Heart right ventricle (tissue), 16 donors: ENCODE results near the gene MB21D2. TPM values are rescaled to one million over a fixed set of nuclear protein-coding genes. Genes with fewer than 3 reads are reported as not detected.

Experiments
- ATAC-seq, 8 donors: fragments of 200-7000 bp; cut with Tn5 transposase; one replicate each; pipeline ENCODE4 v1.9.1; 2020; ENCODE audit warnings: mild to moderate bottlenecking in 8 of 8, moderate library complexity in 8 of 8, moderate number of reproducible peaks in 1 of 8
- DNase-seq, 2 donors: peaks; one replicate each; pipeline ENCODE4 v3.0.0-alpha.2; 2020
- H3K27ac ChIP-seq, 10 donors: fragments of 200-600 bp; sonication (generic) in 2 of 10; one replicate each; pipeline versions ENCODE4 v1.5.0 to v1.8.0; 2020 to 2022; ENCODE audit warnings: mild to moderate bottlenecking in 3 of 10
- H3K27me3 ChIP-seq, 7 donors: fragments of 200-600 bp; one replicate each; pipeline ENCODE4 v1.8.0; 2021 to 2022; ENCODE audit warnings: mild to moderate bottlenecking in 2 of 7
- H3K36me3 ChIP-seq, 9 donors: fragments of 200-600 bp; sonication (generic) in 1 of 9; one replicate each; pipeline versions ENCODE4 v1.5.0 to v1.8.0; 2020 to 2022; ENCODE audit warnings: mild to moderate bottlenecking in 2 of 9
- H3K4me1 ChIP-seq, 9 donors: fragments of 200-600 bp; sonication (generic) in 1 of 9; one replicate each; pipeline versions ENCODE4 v1.5.0 to v1.8.0; 2020 to 2022; ENCODE audit warnings: mild to moderate bottlenecking in 4 of 9
- H3K4me3 ChIP-seq, 10 donors: fragments of 200-600 bp; sonication (generic) in 2 of 10; one replicate each; pipeline versions ENCODE4 v1.5.0 to v1.8.0; 2020 to 2022; ENCODE audit warnings: mild to moderate bottlenecking in 7 of 10, moderate library complexity in 2 of 10
- H3K9me3 ChIP-seq, 11 donors: fragments of 200-600 bp in 10 of 11; sonication (generic) in 2 of 11; one replicate each; pipeline versions ENCODE4 v1.5.0 to v1.8.0; 2013 to 2022; ENCODE audit warnings: mild to moderate bottlenecking in 2 of 11, control low read depth in 1 of 11, moderate library complexity in 1 of 11
- WGBS, 2 donors: extraction: QIAGEN DNeasy Blood & Tissue Kit; methylation state at CpG; one replicate each; pipeline ENCODE4 v1.1.7; 2013; ENCODE audit warnings: inconsistent platforms in 1 of 2; 5-methylcytosine and 5-hydroxymethylcytosine counted together
- intact Hi-C, 10 donors: fragments of 100-400 bp; cut with DNase I; formaldehyde crosslinking; loops; one replicate each; pipeline versions ENCODE4 v1.11.1 to v1.14.2; 2022
- polyA plus RNA-seq, 2 donors: library from polyadenylated mRNA; stranded (reverse); fragments of 200-250 nt; gene quantifications; one replicate each; pipeline ENCODE4 v1.2.3, GENCODE V29; 2013
- total RNA-seq, 10 donors: library from RNA; stranded (reverse); fragmentation: NEBNext Ultra II Directional in 3 of 10; extraction: Animal tissue kit (Norgen Biotek cat#: 25700) in 3 of 10; gene quantifications; one replicate each; pipeline versions ENCODE4 v1.2.1 to v1.2.4, GENCODE V29; 2021 to 2023
- TF ChIP-seq, protein P1 (sequence below), 9 donors: fragments of 200-600 bp; sonication (generic) in 2 of 9; IDR thresholded peaks; one replicate each; pipeline versions ENCODE4 v1.5.0 to v1.8.0; 2021 to 2022; ENCODE audit warnings: antibody characterized with exemption in 9 of 9, mild to moderate bottlenecking in 5 of 9, moderate library complexity in 1 of 9
- donor health status: Arrhythmogenic right ventricular cardiomyopathy.
- donor health status: ischemic (EF 13 %, LVEDD 7.1; RV severe dilation, severe dysfunction).
- donor health status: healthy with polysubstance abuse.
- donor health status: DM: no; HTN: yes; CAD: no.
- donor health status: DM: no; HTN: no; CAD: no.
- donor health status: ischemic (EF 25% LVEDD 6.9; RV normal size, moderate dysfunction).
- donor health status: ischemic (EF 25% LVEDD 5.7; RV mildly dilated, moderate dysfunction).
- donor health status: healthy.
- donor health status: DM: yes; HTN: yes; CAD: no.
- donor health status: Ischemic cardiomyopathy.
- donor health status: ischemic (EF 35%, LVEDD 5.7; RV mildly dilated, moderate dysfunction).
- donor health status: nonischemic (EF 11% LVEDD 7.7; RV severe dilation, severe dysfunction).
- donor health status: DM: yes; HTN: yes; CAD: no.
- donor health status: PGD.
- donor health status: ischemic (EF 29% LVEDD 5.4; RV normal size, mild dysfunction).
- donor health status: nonischemic (EF 23%, LVEDD 6.1; RV moderate dilation, normal function).

Gene MB21D2
- total and polyA plus RNA-seq, 12 donors: 0.80 to 4.4 (median 2.8) TPM

DNA sequence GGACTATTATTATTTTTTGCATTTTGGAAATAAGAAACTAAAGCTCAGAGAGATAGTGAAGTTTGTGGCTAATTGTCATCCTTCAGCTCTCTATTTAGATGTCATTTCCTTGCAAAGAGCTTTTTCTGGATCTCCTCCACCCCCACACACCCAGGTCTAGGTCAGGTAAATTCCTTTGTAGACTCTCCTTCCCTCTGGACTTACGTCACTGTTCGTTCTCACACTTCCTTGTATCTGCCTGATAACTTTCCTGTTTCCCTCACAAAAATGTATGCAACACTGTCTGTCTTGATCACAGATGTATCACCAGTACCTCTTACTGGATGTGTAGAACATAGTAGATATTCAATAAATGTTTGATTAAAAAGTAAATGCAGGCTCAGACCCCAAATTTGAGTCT lies 6.1 kb upstream of the MB21D2 start:
- Histone ChIP-seq H3K4me1 (peaks cover 0 to 21% (median 8%) of the 10 kb centered on the region in 9 donors), H3K27ac (no peak overlapping the region), H3K27me3 (peaks cover 0 to 4% (median 0%) of the 10 kb centered on the region in 7 donors), H3K36me3 (no peaks in the 10 kb centered on the region), H3K9me3 (no peaks in the 10 kb centered on the region), H3K4me3 (no peak overlapping the region)
- no peak for DNase-seq
- WGBS, 2 donors: 78 to 81% methylated on average over 2 of the region's 2 CpGs
- ATAC-seq: no peak
- TF ChIP-seq, protein P1, sequence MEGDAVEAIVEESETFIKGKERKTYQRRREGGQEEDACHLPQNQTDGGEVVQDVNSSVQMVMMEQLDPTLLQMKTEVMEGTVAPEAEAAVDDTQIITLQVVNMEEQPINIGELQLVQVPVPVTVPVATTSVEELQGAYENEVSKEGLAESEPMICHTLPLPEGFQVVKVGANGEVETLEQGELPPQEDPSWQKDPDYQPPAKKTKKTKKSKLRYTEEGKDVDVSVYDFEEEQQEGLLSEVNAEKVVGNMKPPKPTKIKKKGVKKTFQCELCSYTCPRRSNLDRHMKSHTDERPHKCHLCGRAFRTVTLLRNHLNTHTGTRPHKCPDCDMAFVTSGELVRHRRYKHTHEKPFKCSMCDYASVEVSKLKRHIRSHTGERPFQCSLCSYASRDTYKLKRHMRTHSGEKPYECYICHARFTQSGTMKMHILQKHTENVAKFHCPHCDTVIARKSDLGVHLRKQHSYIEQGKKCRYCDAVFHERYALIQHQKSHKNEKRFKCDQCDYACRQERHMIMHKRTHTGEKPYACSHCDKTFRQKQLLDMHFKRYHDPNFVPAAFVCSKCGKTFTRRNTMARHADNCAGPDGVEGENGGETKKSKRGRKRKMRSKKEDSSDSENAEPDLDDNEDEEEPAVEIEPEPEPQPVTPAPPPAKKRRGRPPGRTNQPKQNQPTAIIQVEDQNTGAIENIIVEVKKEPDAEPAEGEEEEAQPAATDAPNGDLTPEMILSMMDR (IDR thresholded peaks at IDR 0.05): no peak
- intact Hi-C loops: loop anchor here in 3 of 10 donors (10.0 kb wide), 2 partner anchors 111 to 121 kb away; no protein-coding TSS in a partner anchor

DNA sequence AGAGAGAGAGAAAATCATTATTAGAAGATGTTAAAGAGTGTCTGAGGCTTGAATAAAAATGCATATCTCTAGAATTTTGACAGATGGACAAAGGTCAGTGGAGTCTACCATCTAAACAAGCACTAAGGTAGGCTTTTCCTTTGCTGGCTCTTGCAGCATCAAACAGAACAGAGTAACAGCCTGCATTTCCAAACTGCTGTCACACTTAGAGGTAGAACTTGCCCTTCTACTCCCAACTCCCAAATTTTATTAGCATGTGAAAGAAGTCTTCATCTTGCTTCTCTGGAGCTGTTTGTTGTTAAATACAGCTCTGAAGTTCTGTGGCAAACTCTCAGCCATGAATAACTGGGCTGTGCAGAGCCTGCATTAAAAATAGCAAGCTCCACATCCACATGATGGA lies 4.1 kb upstream of the MB21D2 start:
- TF ChIP-seq, protein P1 (IDR thresholded peaks at IDR 0.05): no peak
- Histone ChIP-seq H3K27me3 (peaks cover 0 to 20% (median 0%) of the 10 kb centered on the region in 7 donors), H3K4me3 (no peak overlapping the region), H3K4me1 (peaks cover 0 to 26% (median 15%) of the 10 kb centered on the region in 9 donors), H3K27ac (peak overlapping the region in 1 of 10 donors; percentile 25), H3K36me3 (no peaks in the 10 kb centered on the region), H3K9me3 (no peaks in the 10 kb centered on the region)
- ATAC-seq (no peak), DNase-seq (no peak)
- intact Hi-C loops: loop anchor here in 3 of 10 donors (10.0 kb wide), 2 partner anchors 113 to 123 kb away; no protein-coding TSS in a partner anchor

DNA sequence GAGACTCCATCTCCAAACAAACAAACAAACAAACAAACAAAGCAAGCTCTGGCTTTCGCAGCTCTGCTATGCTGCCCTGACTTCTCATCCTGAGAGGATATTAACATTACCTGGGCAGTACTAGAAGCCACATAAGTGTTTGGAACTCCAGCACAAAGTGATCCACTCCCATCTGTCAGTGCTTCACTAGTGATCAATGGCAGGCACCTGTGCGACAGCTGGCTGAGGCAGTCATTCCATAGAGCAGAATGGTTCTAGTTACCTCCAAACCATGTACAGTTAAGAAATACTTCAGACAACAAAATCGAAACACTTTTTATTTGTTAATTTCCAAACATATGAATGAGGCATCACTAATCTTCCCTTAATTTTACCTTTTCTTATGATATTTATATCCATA lies 2.8 kb upstream of the MB21D2 start:
- DNase-seq (no peak), ATAC-seq (no peak)
- TF ChIP-seq, protein P1 (IDR thresholded peaks at IDR 0.05): no peak
- peaks cover 2 to 37% (median 27%) of the 10 kb centered on the region in 9 donors for H3K4me1 ChIP-seq
- peak overlapping the region in 1 of 10 donors; percentile 23 for H3K27ac ChIP-seq
- H3K4me3 ChIP-seq: no peak overlapping the region
- 96 to 97% methylated on average over 3 of the region's 3 CpGs for WGBS, 2 donors
- no peaks in the 10 kb centered on the region for H3K9me3 ChIP-seq
- H3K36me3 ChIP-seq: no peaks in the 10 kb centered on the region
- intact Hi-C loops: loop anchor here in 3 of 10 donors (10.0 kb wide), 2 partner anchors 114 to 124 kb away; no protein-coding TSS in a partner anchor
- H3K27me3 ChIP-seq: peaks cover 0 to 33% (median 0%) of the 10 kb centered on the region in 7 donors

DNA sequence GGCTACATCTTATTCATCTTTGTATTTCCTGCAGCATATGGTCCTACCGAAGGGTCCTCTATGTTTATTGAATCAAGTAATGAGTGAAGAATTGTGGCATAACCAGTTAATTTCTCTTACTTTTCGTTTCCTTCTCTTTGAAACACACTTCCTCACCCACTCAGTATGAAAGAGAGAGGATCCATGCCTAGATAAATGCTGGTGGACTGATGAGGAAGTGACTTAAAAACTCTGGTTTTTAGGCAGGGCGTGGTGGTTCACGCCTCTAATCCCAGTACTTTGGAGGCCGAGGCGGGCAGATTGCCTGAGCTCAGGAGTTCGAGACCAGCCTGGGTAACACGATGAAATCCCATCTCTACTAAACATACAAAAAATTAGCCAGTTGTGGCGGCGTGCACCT lies 2.2 kb upstream of the MB21D2 start:
- TF ChIP-seq, protein P1 (IDR thresholded peaks at IDR 0.05): no peak
- ATAC-seq (no peak), DNase-seq (no peak)
- no peaks in the 10 kb centered on the region for H3K36me3 ChIP-seq
- no peak overlapping the region for H3K4me3 ChIP-seq
- WGBS, 2 donors: 90 to 93% methylated on average over 10 of the region's 10 CpGs
- intact Hi-C loops: loop anchor here (5.0 to 10.0 kb wide), 10 partner anchors 53 to 125 kb away; no protein-coding TSS in a partner anchor
- peaks cover 4 to 42% (median 31%) of the 10 kb centered on the region in 9 donors for H3K4me1 ChIP-seq
- H3K9me3 ChIP-seq: no peaks in the 10 kb centered on the region
- peaks cover 0 to 38% (median 0%) of the 10 kb centered on the region in 7 donors for H3K27me3 ChIP-seq
- peak overlapping the region in 1 of 10 donors; percentile 23 for H3K27ac ChIP-seq
